Omental fat pad (tissue), 4 donors: ENCODE data around the gene PEA15. TPM values are rescaled to one million over a fixed set of nuclear protein-coding genes. Genes with fewer than 3 reads are reported as not detected.

Source experiments
- ATAC-seq: fragments of 150-250 bp; one replicate; pipeline ENCODE4 v1.9.1; 2016; ENCODE audit warnings: mild to moderate bottlenecking, moderate library complexity; ENCODE audit not compliant: low FRiP score
- DNase-seq: peaks from one replicate; pipeline ENCODE4 v3.0.0-alpha.2; 2019; ENCODE audit warnings: low spot score
- CTCF ChIP-seq, 3 donors: fragments of 450-650 bp; IDR thresholded peaks; one replicate each; pipeline ENCODE4 v1.5.1; 2016 to 2017; ENCODE audit warnings: antibody characterized with exemption in 3 of 3, mild to moderate bottlenecking in 3 of 3, moderate library complexity in 2 of 3
- total RNA-seq, 4 donors: library from RNA; depleted of rRNA; stranded (reverse); fragments of >200 nt; gene quantifications; one replicate each; pipeline ENCODE4 v1.1.0, GENCODE V29; 2016

The PEA15 gene
- total RNA-seq, 4 donors from 2014 or later, result 89.1 to 214 (median 153) TPM

GRCh38 chr1:160207118-160207650 lies 2.0 kb downstream of the PEA15 start:
- DNase-seq (no peak), ATAC-seq (no peak)
- no peak for TF ChIP-seq CTCF (IDR thresholded peaks at IDR 0.05)

- no peak for TF ChIP-seq CTCF (IDR thresholded peaks at IDR 0.05)
- no peak for DNase-seq
- no peak for ATAC-seq
These were observed 2.8 kb downstream of the PEA15 start for GRCh38 chr1:160207771-160208556.

GRCh38 chr1:160208557-160209320 lies 3.6 kb downstream of the PEA15 start:
- no peak for TF ChIP-seq CTCF (IDR thresholded peaks at IDR 0.05)
- DNase-seq, result no peak
- no peak for ATAC-seq

GRCh38 chr1:160209321-160210046 lies 4.3 kb downstream of the PEA15 start:
- no peak for ATAC-seq
- no peak for DNase-seq
- no peak for TF ChIP-seq CTCF (IDR thresholded peaks at IDR 0.05)

- DNase-seq (no peak), ATAC-seq (no peak)
- TF ChIP-seq CTCF (IDR thresholded peaks at IDR 0.05), result no peak
These were observed 5.4 kb downstream of the PEA15 start for GRCh38 chr1:160210561-160210960.

- TF ChIP-seq CTCF (IDR thresholded peaks at IDR 0.05), result no peak
- no peak for DNase-seq
- no peak for ATAC-seq
These were observed 6.0 kb downstream of the PEA15 start for GRCh38 chr1:160211046-160211790.
